Measurements from ENCODE around the gene WRAP53.

Gene WRAP53

DNA sequence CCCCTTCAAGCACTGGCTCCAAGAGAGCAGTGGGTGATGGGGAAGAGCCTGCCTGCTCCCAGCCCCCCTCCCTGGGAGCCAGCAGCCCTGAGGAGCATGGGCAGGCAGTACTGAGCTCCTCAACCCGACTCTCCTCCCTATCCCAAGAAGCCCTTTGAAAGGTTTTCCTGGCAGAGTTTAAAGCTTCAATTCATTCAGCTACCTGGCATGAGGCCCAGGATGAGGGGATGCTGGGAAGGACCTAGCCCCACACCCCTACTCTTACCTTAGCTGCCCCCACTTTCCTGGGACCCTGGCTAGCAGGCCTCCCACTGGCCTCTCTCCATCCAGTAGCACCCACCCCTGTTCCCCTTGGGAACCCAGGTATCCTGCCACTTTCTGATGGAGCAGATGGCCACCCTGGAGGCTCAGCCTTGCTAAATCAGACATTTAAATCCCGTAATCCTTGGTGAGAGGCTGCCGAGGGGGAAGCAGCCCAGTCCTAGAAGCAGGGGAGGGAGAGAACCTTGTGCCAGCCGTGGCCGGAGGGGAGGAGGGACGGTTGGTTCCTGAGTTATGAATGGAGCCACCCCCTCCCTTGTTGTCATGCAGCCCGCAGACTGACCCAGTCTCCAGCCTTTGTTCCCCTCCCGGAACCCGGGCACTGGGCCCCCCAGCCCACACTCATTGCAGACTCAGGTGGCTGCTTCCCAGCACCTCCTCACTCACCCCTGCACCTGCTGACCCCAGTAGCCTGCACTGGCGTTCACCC is 20.4 kb upstream of the WRAP53 start:
- TF ChIP-seq CTCF (IDR thresholded peaks at IDR 0.05; ENCODE audit: extremely low read depth, insufficient read depth, missing control alignments): no peak
- DNase-seq (ENCODE audit: low spot score): no peak
- in situ Hi-C loops (cut with MboI; ENCODE audit: low pct_unique_long_range_greater_than_20kb, low sequenced_read_pairs, unreplicated experiment): no loop called here

DNA sequence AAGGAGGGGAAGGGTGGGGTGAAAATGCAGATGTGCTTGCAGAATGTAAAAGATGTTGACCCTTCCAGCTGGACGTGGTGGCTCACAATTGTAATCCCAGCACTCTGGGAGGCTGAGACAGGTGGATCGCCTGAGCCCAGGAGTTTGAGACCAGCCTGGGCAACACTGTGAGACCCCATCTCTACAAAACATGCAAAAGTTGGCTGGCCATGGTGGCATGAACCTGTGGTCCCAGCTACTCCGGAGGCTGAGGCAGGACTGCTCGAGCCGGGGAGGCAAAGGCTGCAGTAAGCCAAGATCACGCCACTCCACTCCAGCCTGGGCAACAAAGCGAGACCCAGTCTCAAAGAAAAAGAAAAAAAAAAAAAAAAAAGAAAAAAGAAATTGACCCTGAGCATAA is 19.8 kb upstream of the WRAP53 start:
- in situ Hi-C loops (cut with MboI; ENCODE audit: low pct_unique_long_range_greater_than_20kb, low sequenced_read_pairs, unreplicated experiment): no loop called here
- DNase-seq (ENCODE audit: low spot score): no peak
- no peak for TF ChIP-seq CTCF (IDR thresholded peaks at IDR 0.05; ENCODE audit: extremely low read depth, insufficient read depth, missing control alignments)

GRCh38 chr17:7673239-7673638 is 15.0 kb upstream of the WRAP53 start:
- in situ Hi-C loops (cut with MboI; ENCODE audit: low pct_unique_long_range_greater_than_20kb, low sequenced_read_pairs, unreplicated experiment): no loop called here
- TF ChIP-seq CTCF (IDR thresholded peaks at IDR 0.05; ENCODE audit: extremely low read depth, insufficient read depth, missing control alignments): peak; percentile 43
- DNase-seq (ENCODE audit: low spot score): peak; percentile 47

DNA sequence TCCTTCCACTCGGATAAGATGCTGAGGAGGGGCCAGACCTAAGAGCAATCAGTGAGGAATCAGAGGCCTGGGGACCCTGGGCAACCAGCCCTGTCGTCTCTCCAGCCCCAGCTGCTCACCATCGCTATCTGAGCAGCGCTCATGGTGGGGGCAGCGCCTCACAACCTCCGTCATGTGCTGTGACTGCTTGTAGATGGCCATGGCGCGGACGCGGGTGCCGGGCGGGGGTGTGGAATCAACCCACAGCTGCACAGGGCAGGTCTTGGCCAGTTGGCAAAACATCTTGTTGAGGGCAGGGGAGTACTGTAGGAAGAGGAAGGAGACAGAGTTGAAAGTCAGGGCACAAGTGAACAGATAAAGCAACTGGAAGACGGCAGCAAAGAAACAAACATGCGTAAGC is 13.3 kb upstream of the WRAP53 start:
- DNase-seq (ENCODE audit: low spot score): no peak
- no peak for TF ChIP-seq CTCF (IDR thresholded peaks at IDR 0.05; ENCODE audit: extremely low read depth, insufficient read depth, missing control alignments)
- in situ Hi-C loops (cut with MboI; ENCODE audit: low pct_unique_long_range_greater_than_20kb, low sequenced_read_pairs, unreplicated experiment): no loop called here

GRCh38 chr17:7676533-7676932 is 11.7 kb upstream of the WRAP53 start:
- no peak for TF ChIP-seq CTCF (IDR thresholded peaks at IDR 0.05; ENCODE audit: extremely low read depth, insufficient read depth, missing control alignments)

GRCh38 chr17:7677388-7678067 is 10.7 kb upstream of the WRAP53 start:
- in situ Hi-C loops (cut with MboI; ENCODE audit: low pct_unique_long_range_greater_than_20kb, low sequenced_read_pairs, unreplicated experiment): no loop called here
- DNase-seq (ENCODE audit: low spot score): no peak
- no peak for TF ChIP-seq CTCF (IDR thresholded peaks at IDR 0.05; ENCODE audit: extremely low read depth, insufficient read depth, missing control alignments)

More at GRCh38 chr17:7676533-7676932, 11.7 kb upstream of the WRAP53 start:
- in situ Hi-C loops (cut with MboI; ENCODE audit: low pct_unique_long_range_greater_than_20kb, low sequenced_read_pairs, unreplicated experiment): no loop called here
- no peak for DNase-seq (ENCODE audit: low spot score)

Measured in GM13977 (cell line).